Measurements from ENCODE around the gene HDAC11. TPM values are rescaled to one million over a fixed set of nuclear protein-coding genes. Genes with fewer than 3 reads are reported as not detected.
"Not testable (repeated sequence)": the region's sequence is repeated elsewhere in the genome, so short reads cannot be mapped to it uniquely, and the experiment has no call there.

HDAC11 gene
- total and polyA plus RNA-seq, 2 experiments from 2014 or later: 11.7 to 12.2 TPM

- H3K4me1 ChIP-seq (ENCODE audit: insufficient read depth): peaks cover 12% of the 10 kb centered on the region
- no peaks in the 10 kb centered on the region for H3K27me3 ChIP-seq (replicated peaks; ENCODE audit: insufficient read depth)
- whole genome bisulfite sequencing, 2 experiments (ENCODE audit: low coverage in 1 of 2, low lambda C conversion rate in 2 of 2, missing lambda C conversion rate in 2 of 2): 96 to 100% methylated on average over 3 to 7 of the region's 7 CpGs
- no peak overlapping the region for H3K27ac ChIP-seq
- H3K79me2 ChIP-seq (ENCODE audit: insufficient read depth): no peaks in the 10 kb centered on the region
- H3K36me3 ChIP-seq (ENCODE audit: low read depth): no peaks in the 10 kb centered on the region
- no peaks in the 10 kb centered on the region for H3K9me2 ChIP-seq (ENCODE audit: insufficient read depth)
- DNase-seq: no peak
- 0 out of 2 replicates have a peak, but pooled peaks cover 4% of the 10 kb centered on the region for H3F3A ChIP-seq (ENCODE audit: insufficient read depth)
- H3K9ac ChIP-seq: no peak overlapping the region
- no peak for TF ChIP-seq EZH2phosphoT487 (IDR thresholded peaks at IDR 0.05; ENCODE audit: insufficient read depth, low read depth)
- no peak for TF ChIP-seq EZH2 (IDR thresholded peaks at IDR 0.05; ENCODE audit: insufficient read depth, poor library complexity, severe bottlenecking)
- H3K4me2 ChIP-seq (ENCODE audit: unreplicated experiment): no peak overlapping the region
- H4K20me1 ChIP-seq (ENCODE audit: insufficient read depth): no peaks in the 10 kb centered on the region
- in situ Hi-C loops (cut with MboI): loop anchor here (25.0 kb wide), 1 partner anchor 404 kb away; the partner anchor contains the start of gene WNT7A
- no peak overlapping the region for H2AFZ ChIP-seq
- no peak overlapping the region for H3K4me3 ChIP-seq
- H3K9me3 ChIP-seq (ENCODE audit: low read depth): no peaks in the 10 kb centered on the region
Observed at GRCh38 chr3:13483286-13483685, 3.2 kb downstream of the HDAC11 start.

GRCh38 chr3:13483988-13484695 is 4.0 kb downstream of the HDAC11 start:
- Histone ChIP-seq H3K9me3 (ENCODE audit: low read depth) (no peaks in the 10 kb centered on the region), H3K9me2 (ENCODE audit: insufficient read depth) (no peaks in the 10 kb centered on the region), H3K27me3 (replicated peaks; ENCODE audit: insufficient read depth) (no peaks in the 10 kb centered on the region), H3F3A (ENCODE audit: insufficient read depth) (no peaks in the 10 kb centered on the region), H3K27ac (no peak overlapping the region), H3K79me2 (ENCODE audit: insufficient read depth) (no peaks in the 10 kb centered on the region), H3K4me1 (ENCODE audit: insufficient read depth) (peaks cover 10% of the 10 kb centered on the region), H3K36me3 (ENCODE audit: low read depth) (no peaks in the 10 kb centered on the region), H3K9ac (no peak overlapping the region), H3K4me3 (no peak overlapping the region), H2AFZ (no peak overlapping the region), H3K4me2 (ENCODE audit: unreplicated experiment) (no peak overlapping the region), H4K20me1 (ENCODE audit: insufficient read depth) (no peaks in the 10 kb centered on the region)
- in situ Hi-C loops (cut with MboI): loop anchor here (25.0 kb wide), 1 partner anchor 403 kb away; the partner anchor contains the start of gene WNT7A
- no peak for DNase-seq
- TF ChIP-seq EZH2phosphoT487 (IDR thresholded peaks at IDR 0.05; ENCODE audit: insufficient read depth, low read depth) (no peak), EZH2 (IDR thresholded peaks at IDR 0.05; ENCODE audit: insufficient read depth, poor library complexity, severe bottlenecking) (no peak)
- 89% methylated on average over 21 of the region's 21 CpGs for WGBS, 2 experiments (ENCODE audit: low coverage in 1 of 2, low lambda C conversion rate in 2 of 2, missing lambda C conversion rate in 2 of 2)

- Histone ChIP-seq H3K9ac (no peak overlapping the region), H3K27me3 (replicated peaks; ENCODE audit: insufficient read depth) (no peaks in the 10 kb centered on the region), H3K9me2 (ENCODE audit: insufficient read depth) (no peaks in the 10 kb centered on the region), H3K4me1 (ENCODE audit: insufficient read depth) (peaks cover 9% of the 10 kb centered on the region), H3K9me3 (ENCODE audit: low read depth) (no peaks in the 10 kb centered on the region), H3K4me3 (no peak overlapping the region), H2AFZ (no peak overlapping the region), H3F3A (ENCODE audit: insufficient read depth) (no peaks in the 10 kb centered on the region), H4K20me1 (ENCODE audit: insufficient read depth) (no peaks in the 10 kb centered on the region), H3K27ac (no peak overlapping the region), H3K36me3 (ENCODE audit: low read depth) (no peaks in the 10 kb centered on the region), H3K4me2 (ENCODE audit: unreplicated experiment) (no peak overlapping the region), H3K79me2 (ENCODE audit: insufficient read depth) (no peaks in the 10 kb centered on the region)
- TF ChIP-seq EZH2phosphoT487 (IDR thresholded peaks at IDR 0.05; ENCODE audit: insufficient read depth, low read depth) (no peak), EZH2 (IDR thresholded peaks at IDR 0.05; ENCODE audit: insufficient read depth, poor library complexity, severe bottlenecking) (no peak)
- 55 to 62% methylated on average over 7 of the region's 7 CpGs for WGBS, 2 experiments (ENCODE audit: low coverage in 1 of 2, low lambda C conversion rate in 2 of 2, missing lambda C conversion rate in 2 of 2)
- no peak for DNase-seq
- in situ Hi-C loops (cut with MboI): loop anchor here (25.0 kb wide), 1 partner anchor 402 kb away; the partner anchor contains the start of gene WNT7A
Observed at GRCh38 chr3:13484851-13485590, 4.9 kb downstream of the HDAC11 start.

DNA sequence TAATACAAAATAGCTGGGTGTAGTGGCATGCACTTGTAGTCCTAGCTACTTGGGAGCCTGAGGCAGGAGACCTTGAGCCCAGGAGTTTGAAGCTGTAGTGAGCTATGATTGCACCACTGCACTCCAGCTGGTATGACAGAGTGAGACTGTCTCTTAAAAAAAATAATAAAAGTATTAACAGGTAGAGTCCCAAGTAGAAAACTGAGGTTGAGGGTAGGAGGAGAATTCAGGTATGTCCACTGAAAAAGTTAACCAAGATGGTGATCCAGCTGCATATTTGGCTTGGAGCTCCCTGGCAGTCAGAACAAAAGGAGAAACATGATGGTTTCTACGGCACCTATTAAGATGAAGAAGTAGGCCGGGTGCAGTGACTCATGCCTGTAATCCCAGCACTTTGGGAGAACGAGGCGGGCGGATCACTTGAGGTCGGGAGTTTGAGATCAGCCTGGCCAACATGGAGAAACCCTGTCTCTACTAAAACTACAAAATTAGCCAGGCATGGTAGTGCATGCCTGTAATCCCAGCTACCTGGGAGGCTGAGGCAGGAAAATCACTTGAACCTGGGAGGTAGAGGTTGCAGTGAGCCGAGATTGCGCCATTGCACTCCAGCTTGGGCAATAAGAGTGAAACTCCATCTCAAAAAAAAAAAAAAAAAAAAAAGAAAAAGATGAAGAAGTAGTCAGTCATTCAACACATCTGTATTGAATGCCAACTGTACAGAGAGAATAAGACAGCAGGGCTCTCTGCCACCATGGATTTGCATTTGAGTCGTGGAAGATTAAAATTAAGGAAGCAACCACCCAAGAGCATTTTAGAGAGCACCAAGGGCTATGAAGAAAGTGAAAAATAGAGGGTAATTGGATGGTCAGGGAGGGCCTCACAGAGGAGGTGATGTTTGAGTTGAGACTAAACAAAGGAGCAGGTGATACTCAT is 5.8 kb downstream of the HDAC11 start:
- H3K27ac ChIP-seq; H3K4me1 ChIP-seq (ENCODE audit: insufficient read depth); H3K9ac ChIP-seq; H3K79me2 ChIP-seq (ENCODE audit: insufficient read depth); H3K36me3 ChIP-seq (ENCODE audit: low read depth); DNase-seq; H4K20me1 ChIP-seq (ENCODE audit: insufficient read depth); H3K4me3 ChIP-seq; H3K9me3 ChIP-seq (ENCODE audit: low read depth); H3K9me2 ChIP-seq (ENCODE audit: insufficient read depth); H3K4me2 ChIP-seq (ENCODE audit: unreplicated experiment); H3K27me3 ChIP-seq (replicated peaks; ENCODE audit: insufficient read depth); H2AFZ ChIP-seq; H3F3A ChIP-seq (ENCODE audit: insufficient read depth): not testable (repeated sequence)
- in situ Hi-C loops (cut with MboI): loop anchor here (25.0 kb wide), 1 partner anchor 401 kb away; the partner anchor contains the start of gene WNT7A
- 77 to 80% methylated on average over 9 of the region's 9 CpGs for WGBS, 2 experiments (ENCODE audit: low coverage in 1 of 2, low lambda C conversion rate in 2 of 2, missing lambda C conversion rate in 2 of 2)

All from GM23248 (cell line).